DMS153 treated with DMSO at 0.1 percent for 48 hours (cell line): ENCODE data around the gene DIP2C.
"Not testable (repeated sequence)": the region's sequence is repeated elsewhere in the genome, so short reads cannot be mapped to it uniquely, and the experiment has no call there.

Experiments
- DNase-seq: peaks from one replicate; lab custom pipeline; 2025; ENCODE audit not compliant: unreplicated experiment; lab: John Stamatoyannopoulos, UW

The DIP2C gene

DNA sequence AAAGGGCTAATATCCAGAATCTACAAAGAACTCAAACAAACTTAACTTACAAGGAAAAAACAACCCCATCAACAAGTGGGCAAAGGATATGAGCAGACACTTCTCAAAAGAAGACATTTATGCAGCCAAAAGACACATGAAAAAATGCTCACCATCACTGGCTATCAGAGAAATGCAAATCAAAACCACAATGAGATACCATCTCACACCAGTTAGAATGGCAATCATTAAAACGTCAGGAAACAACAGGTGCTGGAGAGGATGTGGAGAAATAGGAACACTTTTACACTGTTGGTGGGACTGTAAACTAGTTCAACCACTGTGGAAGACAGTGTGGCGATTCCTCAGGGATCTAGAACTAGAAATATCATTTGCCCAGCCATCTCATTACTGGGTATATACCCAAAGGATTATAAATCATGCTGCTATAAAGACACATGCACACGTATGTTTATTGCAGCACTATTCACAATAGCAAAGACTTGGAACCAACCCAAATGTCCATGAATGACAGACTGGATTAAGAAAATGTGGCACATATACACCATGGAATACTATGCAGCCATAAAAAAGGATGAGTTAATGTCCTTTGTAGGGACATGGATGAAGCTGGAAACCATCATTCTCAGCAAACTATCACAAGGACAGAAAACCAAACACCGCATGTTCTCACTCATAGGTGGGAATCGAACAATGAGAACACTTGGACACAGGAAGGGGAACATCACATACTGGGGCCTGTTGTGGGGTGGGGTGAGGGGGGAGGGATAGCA, 423.5 kb downstream of the DIP2C start:
- DNase-seq, result not testable (repeated sequence)

DNA sequence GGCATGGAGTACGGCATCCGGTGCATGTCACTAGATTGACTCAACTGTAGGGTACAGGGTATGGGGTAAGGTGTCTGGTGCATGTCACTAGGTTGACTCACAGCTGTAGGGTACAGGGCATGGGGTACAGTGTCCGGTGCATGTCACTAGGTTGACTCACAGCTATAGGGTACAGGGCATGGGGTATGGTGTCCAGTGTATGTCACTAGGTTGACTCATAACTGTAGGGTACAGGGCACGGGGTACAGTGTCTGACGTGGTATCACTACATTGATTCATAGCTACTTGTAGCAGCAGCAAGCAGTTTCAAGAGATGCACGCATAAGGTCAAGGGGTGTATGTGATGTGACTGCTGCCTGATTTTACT, 424.4 kb downstream of the DIP2C start:
- DNase-seq, result not testable (repeated sequence)

- DNase-seq, result not testable (repeated sequence)
These were observed 425.1 kb downstream of the DIP2C start for GRCh38 chr10:264160-265073.

GRCh38 chr10:260819-261429, 428.5 kb downstream of the DIP2C start:
- DNase-seq, result no peak

- DNase-seq, result no peak
These were observed 437.4 kb downstream of the DIP2C start for GRCh38 chr10:251982-252582.

- no peak for DNase-seq
These were observed 441.2 kb downstream of the DIP2C start for GRCh38 chr10:248307-248706.

DNA sequence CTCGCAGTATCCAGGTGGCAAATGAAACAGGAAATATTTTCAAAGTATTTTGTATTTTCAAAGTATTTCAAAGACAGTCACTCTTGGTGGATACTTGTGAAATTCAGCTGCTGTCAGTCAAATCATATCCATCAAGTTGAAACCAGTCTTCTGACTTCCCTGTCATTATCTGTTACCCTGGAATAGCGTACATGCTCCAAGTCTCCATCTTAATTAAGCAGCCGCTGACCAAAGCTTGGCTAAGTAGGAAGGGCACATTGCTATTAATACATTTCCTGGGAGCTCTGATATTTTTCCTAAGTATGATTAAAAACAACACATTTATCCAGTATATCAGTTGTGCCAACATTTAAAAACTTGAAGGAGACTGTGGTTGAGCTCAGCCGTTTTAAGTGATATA, 442.0 kb downstream of the DIP2C start:
- no peak for DNase-seq

DNA sequence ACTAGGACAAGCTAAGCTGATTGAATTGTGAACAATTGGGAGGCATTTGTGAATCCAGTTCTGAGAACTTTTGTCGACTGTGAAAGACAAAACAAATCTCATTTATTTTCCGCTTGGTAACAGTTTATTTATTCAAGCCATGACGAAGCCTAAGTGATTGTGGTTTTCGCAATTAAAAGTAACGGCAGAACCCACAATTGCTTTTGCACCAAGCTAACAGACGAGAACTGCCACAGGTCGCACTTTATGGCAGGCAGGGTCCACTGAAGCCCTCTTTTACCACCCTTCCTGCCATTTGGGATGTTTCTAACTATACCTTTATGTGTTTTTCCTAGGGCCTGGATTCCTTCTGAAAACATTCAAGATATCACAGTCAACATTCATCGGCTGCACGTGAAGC, 443.0 kb downstream of the DIP2C start:
- no peak for DNase-seq

- DNase-seq, result no peak
These were observed 445.2 kb downstream of the DIP2C start for GRCh38 chr10:244227-244626.

GRCh38 chr10:241966-242643, 447.4 kb downstream of the DIP2C start:
- no peak for DNase-seq

- DNase-seq, result no peak
These were observed 448.0 kb downstream of the DIP2C start for GRCh38 chr10:241451-241850.

GRCh38 chr10:239109-239508, 450.4 kb downstream of the DIP2C start:
- no peak for DNase-seq

- DNase-seq, result no peak
These were observed 453.6 kb downstream of the DIP2C start for GRCh38 chr10:235915-236314.

DNA sequence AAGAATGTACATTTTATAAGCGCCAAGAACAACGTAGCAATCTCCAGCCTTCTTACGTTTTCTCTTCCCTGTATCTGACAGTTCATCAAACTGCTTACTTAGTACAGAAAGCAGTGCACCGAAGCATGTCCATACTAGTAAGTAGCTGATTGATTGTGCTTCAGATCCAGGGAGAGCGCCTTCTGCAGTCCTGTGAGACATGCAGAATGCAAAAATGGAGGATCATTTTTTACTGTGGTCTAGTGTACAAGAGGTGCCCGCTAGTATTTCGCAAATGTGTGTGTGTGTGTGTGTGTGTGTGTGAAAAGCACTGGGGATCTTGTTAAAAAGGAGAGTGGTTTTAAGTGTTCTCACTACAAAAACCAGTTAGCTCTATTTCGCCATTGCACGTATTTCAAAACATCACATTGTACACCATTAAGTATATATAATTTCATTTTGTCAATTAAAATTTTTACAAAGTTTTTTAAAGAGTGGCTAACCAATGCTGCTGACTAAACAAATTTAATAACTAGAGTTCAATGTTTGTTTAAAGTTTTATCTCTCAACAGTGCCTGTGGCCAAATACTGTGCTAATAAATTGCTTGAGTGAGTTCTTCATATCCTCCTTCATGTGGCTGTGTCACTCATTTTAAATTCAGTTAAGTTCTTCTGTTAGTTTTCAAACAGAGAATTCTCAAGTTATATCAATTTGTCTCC, 454.6 kb downstream of the DIP2C start:
- no peak for DNase-seq

- no peak for DNase-seq
These were observed 456.6 kb downstream of the DIP2C start for GRCh38 chr10:232878-233277.

DNA sequence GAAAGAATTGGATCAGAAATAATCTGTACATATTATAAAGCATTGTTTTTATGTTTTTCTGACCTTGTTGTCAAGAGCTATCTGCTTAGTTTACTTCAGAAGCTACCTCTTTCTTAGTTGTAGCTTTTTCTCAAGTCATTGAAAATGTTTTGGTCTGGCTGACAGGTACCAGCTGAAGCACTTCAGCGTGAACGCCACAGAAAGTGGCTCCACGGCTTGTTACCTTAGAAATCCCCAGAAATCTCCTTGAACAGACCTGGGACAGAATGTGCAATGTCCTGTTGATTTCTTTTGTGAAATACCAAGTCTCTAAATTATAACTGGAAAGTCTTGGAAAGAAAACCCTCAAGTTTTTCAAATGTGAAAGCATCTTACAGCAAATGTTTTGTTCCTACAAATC, 457.4 kb downstream of the DIP2C start:
- no peak for DNase-seq

DNA sequence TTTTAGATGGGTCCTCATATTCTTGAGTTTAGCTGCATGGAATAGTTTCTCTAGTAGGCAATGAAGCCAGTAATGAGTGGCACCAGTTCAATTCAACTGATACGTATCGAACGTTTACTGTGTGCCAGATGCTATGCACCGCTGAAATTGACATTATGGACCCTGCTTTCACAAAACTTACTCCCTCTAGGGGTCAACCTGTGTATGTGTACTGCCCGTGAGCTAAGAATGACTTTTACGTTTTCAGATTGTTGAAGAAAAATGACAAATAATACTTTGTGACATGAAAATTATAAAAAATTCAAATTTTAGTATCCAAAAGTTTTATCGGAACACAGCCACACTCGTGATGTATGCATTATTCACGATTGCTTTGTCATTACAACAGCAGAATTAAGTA, 458.7 kb downstream of the DIP2C start:
- no peak for DNase-seq

DNA sequence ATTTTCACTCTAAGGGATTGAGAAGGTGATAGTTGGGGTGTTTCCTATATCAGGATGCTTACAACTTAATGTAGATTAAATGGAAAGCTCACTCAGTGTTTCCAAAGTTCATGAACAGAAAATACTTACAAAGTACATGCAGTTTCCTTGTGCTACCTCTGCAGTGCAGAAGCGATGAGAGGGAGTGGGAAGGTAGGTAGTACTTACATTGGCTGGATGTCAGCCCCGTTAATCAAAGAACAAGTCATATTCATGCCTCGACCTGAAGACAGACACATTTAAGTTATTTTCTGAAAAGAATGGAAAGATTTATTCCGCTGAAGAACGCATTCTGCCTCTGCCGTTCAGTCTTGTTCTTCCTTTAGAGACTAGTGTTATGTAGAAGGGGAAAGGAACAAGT, 461.1 kb downstream of the DIP2C start:
- DNase-seq, result no peak

GRCh38 chr10:227014-227413, 462.5 kb downstream of the DIP2C start:
- no peak for DNase-seq

- no peak for DNase-seq
These were observed 463.4 kb downstream of the DIP2C start for GRCh38 chr10:226018-226417.
